Activated CD4-positive, alpha-beta T cell treated with anti-CD3 and anti-CD28 coated beads, Interleukin-2, amount 10 ng/mL, durations not matched to agents 24 days and 14 days (primary cell): ENCODE measurements around the gene SKIL. TPM values are rescaled to one million over a fixed set of nuclear protein-coding genes. Genes with fewer than 3 reads are reported as not detected.

Source experiments
- DNase-seq: peaks from one replicate; pipeline ENCODE4 v3.0.0; 2022
- H3K27ac Mint-ChIP-seq: one replicate; pipeline ENCODE4 v1.8.0; 2022; ENCODE audit warnings: mild to moderate bottlenecking, mixed read lengths
- H3K27me3 Mint-ChIP-seq: one replicate; pipeline ENCODE4 v1.8.0; 2022; ENCODE audit warnings: mixed read lengths
- H3K36me3 Mint-ChIP-seq: one replicate; pipeline ENCODE4 v1.8.0; 2022; ENCODE audit warnings: low read depth, mild to moderate bottlenecking, mixed read lengths
- H3K4me1 Mint-ChIP-seq: one replicate; pipeline ENCODE4 v1.8.0; 2021; ENCODE audit warnings: mixed read lengths
- H3K4me3 Mint-ChIP-seq: one replicate; pipeline ENCODE4 v1.8.0; 2022; ENCODE audit warnings: mild to moderate bottlenecking, moderate library complexity, mixed read lengths
- H3K9me3 Mint-ChIP-seq: one replicate; pipeline ENCODE4 v1.8.0; 2021; ENCODE audit warnings: mixed read lengths
- intact Hi-C: fragments of 100-400 bp; cut with micrococcal nuclease; formaldehyde crosslinking; loops from one replicate; pipeline ENCODE4 v1.15.1; 2023
- total RNA-seq: library from RNA; stranded (reverse); gene quantifications from 2 replicates; pipeline ENCODE4 v1.2.3, GENCODE V29; 2022

SKIL gene
- total RNA-seq, 1 donor from 2014 or later = 23.3 TPM

DNA sequence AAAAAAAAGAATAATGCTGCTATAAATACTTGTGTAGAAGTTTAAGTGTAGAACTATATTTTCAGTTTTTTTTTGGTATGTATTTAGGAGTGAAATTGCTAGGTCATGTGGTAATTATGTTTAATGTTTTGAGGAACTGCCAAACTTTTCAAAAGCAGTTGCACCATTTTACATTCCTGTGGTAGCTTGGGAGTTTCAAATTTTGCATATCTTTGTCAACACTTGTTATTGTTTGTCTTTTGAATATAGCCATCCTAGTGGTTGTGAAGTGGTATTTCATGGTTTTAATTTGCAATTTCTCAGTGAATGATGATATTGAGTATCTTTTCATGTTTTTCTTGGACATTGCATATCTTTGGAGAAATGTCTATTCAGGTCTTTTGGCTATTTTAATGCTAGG, 30.4 kb downstream of the SKIL start:
- Mint-ChIP-seq H3K27me3 (no peaks in the 10 kb centered on the region), H3K4me3 (no peak overlapping the region), H3K9me3 (no peaks in the 10 kb centered on the region), H3K36me3 (peaks cover 51% of the 10 kb centered on the region), H3K4me1 (no peaks in the 10 kb centered on the region), H3K27ac (no peak overlapping the region)
- intact Hi-C loops = no loop called here
- DNase-seq = no peak

DNA sequence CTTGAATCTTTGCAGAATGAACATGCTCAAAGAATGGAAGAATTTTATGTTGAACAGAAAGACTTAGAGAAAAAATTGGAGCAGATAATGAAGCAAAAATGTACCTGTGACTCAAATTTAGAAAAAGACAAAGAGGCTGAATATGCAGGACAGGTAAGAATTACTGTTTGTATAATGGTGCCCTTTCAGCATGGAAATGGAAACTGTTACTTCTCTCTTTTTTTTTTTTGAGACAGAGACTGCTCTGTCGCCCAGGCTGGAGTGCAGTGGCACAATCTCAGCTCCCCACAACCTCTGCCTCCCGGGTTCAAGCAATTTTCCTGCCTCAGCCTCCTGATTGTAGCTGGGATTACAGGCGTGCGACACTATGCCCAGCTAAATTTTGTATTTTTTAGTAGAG, 33.6 kb downstream of the SKIL start:
- no peak overlapping the region for H3K4me3 Mint-ChIP-seq
- no peak overlapping the region for H3K27ac Mint-ChIP-seq
- no peaks in the 10 kb centered on the region for H3K27me3 Mint-ChIP-seq
- no peaks in the 10 kb centered on the region for H3K4me1 Mint-ChIP-seq
- H3K36me3 Mint-ChIP-seq = peaks cover 38% of the 10 kb centered on the region
- intact Hi-C loops = no loop called here
- no peak for DNase-seq
- H3K9me3 Mint-ChIP-seq = no peaks in the 10 kb centered on the region

DNA sequence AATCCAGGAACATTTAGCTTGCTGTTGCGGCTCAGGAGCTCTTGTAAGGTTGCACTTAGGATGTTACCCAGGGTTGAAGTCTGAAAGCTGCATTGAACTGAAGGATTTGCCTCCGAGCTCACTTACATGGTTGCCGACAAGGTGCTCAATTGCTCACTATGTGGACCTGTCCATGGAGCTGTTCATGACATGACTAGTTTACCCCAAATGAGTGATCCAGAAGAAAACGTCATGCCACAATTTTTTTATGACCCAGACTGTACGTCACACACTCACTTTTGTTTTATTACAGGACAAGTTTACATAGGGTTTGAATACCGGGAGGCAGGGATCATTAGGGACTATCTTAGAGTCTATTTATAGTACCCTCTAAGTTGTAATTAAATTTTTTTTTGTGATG, 40.2 kb downstream of the SKIL start:
- no peak for DNase-seq
- intact Hi-C loops = no loop called here
- H3K4me1 Mint-ChIP-seq = peaks cover 2% of the 10 kb centered on the region
- H3K36me3 Mint-ChIP-seq = peaks cover 4% of the 10 kb centered on the region
- H3K27me3 Mint-ChIP-seq = no peaks in the 10 kb centered on the region
- no peak overlapping the region for H3K27ac Mint-ChIP-seq
- no peak overlapping the region for H3K4me3 Mint-ChIP-seq
- no peaks in the 10 kb centered on the region for H3K9me3 Mint-ChIP-seq

DNA sequence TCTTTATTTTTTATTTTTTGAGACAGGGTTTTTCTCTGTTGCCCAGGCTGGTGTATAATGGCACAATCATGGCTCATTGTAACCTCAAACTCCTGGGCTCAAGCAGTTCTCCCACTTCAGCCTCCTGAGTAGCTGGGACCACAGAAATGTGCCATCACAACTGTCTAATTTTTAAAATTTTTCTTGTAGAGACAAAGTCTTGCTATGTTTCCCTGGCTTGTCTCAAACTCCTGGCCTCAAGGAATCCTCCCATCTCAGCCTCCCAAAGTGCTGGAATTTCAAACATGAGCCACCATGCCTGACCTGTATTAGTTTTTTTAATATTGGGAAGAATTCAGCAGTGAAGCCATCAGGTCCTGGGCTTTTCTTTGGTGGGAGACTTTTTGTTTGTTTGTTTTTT, 47.6 kb downstream of the SKIL start:
- H3K36me3 Mint-ChIP-seq = no peaks in the 10 kb centered on the region
- intact Hi-C loops = no loop called here
- no peak for DNase-seq
- H3K4me3 Mint-ChIP-seq = no peak overlapping the region
- peaks cover 4% of the 10 kb centered on the region for H3K27me3 Mint-ChIP-seq
- peaks cover under 1% of the 10 kb centered on the region for H3K4me1 Mint-ChIP-seq
- H3K27ac Mint-ChIP-seq = no peak overlapping the region
- no peaks in the 10 kb centered on the region for H3K9me3 Mint-ChIP-seq

DNA sequence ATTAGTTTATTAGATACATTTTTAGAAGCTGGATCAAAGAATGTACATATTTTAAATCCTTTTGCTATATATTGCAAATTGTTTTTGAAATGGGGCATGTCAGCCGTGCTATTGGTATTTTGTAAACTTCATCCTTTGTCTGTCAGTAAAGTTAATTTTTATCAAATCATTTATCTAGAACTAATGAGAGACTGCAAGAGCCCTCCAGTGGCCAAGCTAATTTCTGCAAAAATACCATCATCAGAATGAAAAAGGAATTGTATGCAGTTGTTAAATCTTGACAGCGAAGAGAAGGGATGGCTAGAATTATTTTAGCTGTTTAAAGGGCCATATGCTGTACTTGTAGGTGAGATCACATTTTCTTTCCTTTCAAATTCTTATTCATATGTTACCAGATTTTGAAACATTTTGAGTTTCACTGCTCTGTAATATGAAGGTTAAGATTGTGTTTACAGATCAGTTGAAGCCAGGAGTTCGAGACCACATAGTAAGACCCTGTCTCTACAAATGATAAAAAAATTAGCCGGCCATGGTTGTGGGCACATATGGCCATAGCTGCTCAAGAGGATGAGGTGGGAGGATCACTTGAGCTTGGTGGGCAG, 53.0 kb downstream of the SKIL start:
- Mint-ChIP-seq H3K27ac (no peak overlapping the region), H3K4me1 (no peaks in the 10 kb centered on the region), H3K27me3 (peaks cover 12% of the 10 kb centered on the region), H3K4me3 (no peak overlapping the region), H3K9me3 (no peaks in the 10 kb centered on the region), H3K36me3 (no peaks in the 10 kb centered on the region)
- intact Hi-C loops = loop anchor here (5.0 to 10.0 kb wide), 3 partner anchors 98 to 546 kb away; partner anchors contain the start of gene LRRC31
- no peak for DNase-seq

DNA sequence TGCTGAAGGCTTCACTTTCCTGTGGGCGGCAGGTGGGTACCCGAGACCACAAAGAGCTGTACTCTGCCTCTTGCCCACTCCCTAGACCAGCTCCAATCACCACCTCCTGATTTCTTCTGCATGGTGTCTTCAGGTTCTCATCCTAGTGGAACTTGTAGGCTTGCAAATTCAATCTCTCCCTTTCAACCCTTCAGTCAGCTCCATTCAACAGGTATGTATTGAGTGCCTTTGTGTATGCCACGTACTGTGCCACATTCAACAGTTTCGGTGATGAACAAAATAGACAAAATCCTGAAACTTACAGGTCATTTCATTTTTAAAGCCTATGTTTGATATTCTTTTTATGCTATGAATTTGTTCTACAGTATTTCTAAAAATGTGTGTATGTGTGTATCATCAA, 55.8 kb downstream of the SKIL start:
- no peak for DNase-seq
- H3K27ac Mint-ChIP-seq = no peak overlapping the region
- intact Hi-C loops = loop anchor here (5.0 to 10.0 kb wide), 3 partner anchors 101 to 548 kb away; partner anchors contain the start of gene LRRC31
- peaks cover 32% of the 10 kb centered on the region for H3K27me3 Mint-ChIP-seq
- H3K4me1 Mint-ChIP-seq = peaks cover 2% of the 10 kb centered on the region
- no peaks in the 10 kb centered on the region for H3K36me3 Mint-ChIP-seq
- H3K9me3 Mint-ChIP-seq = no peaks in the 10 kb centered on the region
- H3K4me3 Mint-ChIP-seq = no peak overlapping the region

DNA sequence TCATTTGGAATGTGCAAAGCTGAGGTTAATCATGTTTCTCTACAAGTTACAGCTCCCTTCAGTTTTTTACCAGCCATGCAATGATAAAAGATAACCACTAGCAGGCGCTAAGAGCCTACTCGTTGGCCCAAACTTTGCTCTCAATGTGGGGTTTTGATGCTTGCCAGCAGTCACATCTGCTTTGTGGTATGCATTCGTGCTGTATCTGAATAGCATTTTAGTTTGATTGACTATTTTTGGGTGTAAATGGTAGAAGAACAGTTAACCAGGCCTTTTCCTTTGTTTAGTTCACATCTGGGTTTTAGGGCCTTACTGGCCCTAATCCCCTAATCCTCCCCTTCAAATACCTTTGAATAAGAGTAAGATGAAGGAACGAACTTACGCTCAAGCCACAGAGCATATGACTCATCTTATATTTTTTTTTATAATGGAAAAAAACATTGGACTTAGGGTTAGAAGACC, 56.7 kb downstream of the SKIL start:
- Mint-ChIP-seq H3K27ac (no peak overlapping the region), H3K4me1 (peaks cover 4% of the 10 kb centered on the region), H3K9me3 (no peaks in the 10 kb centered on the region), H3K27me3 (peaks cover 37% of the 10 kb centered on the region), H3K4me3 (no peak overlapping the region), H3K36me3 (no peaks in the 10 kb centered on the region)
- intact Hi-C loops = loop anchor here (1.0 to 10.0 kb wide), 4 partner anchors 102 to 549 kb away; partner anchors contain the start of gene LRRC31
- peak; percentile 83 for DNase-seq

DNA sequence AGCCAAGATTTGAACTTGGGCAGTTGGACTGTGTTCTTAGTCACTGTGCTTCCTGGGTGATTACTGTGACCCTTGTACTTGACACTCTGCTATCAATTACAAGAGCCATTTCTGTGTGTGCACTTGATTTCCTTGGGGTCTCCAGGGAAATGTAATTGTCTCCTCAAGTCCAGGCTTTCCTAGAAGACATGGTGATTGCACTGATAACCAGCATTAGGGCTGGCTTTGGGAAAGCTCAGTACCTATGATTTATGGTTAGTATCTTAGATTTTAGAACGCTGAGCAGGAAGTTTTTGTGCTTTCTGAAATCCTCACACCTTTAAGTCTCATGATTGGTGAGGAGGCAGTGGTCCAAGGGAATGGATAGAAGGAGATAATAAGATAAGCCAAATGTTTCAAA, 59.6 kb downstream of the SKIL start:
- Mint-ChIP-seq H3K27ac (no peak overlapping the region), H3K9me3 (no peaks in the 10 kb centered on the region), H3K36me3 (no peaks in the 10 kb centered on the region), H3K4me1 (peaks cover 10% of the 10 kb centered on the region), H3K27me3 (peaks cover 55% of the 10 kb centered on the region), H3K4me3 (no peak overlapping the region)
- intact Hi-C loops = loop anchor here (5.0 to 10.0 kb wide), 2 partner anchors 275 to 552 kb away; partner anchors contain the start of gene LRRC31
- DNase-seq = no peak

DNA sequence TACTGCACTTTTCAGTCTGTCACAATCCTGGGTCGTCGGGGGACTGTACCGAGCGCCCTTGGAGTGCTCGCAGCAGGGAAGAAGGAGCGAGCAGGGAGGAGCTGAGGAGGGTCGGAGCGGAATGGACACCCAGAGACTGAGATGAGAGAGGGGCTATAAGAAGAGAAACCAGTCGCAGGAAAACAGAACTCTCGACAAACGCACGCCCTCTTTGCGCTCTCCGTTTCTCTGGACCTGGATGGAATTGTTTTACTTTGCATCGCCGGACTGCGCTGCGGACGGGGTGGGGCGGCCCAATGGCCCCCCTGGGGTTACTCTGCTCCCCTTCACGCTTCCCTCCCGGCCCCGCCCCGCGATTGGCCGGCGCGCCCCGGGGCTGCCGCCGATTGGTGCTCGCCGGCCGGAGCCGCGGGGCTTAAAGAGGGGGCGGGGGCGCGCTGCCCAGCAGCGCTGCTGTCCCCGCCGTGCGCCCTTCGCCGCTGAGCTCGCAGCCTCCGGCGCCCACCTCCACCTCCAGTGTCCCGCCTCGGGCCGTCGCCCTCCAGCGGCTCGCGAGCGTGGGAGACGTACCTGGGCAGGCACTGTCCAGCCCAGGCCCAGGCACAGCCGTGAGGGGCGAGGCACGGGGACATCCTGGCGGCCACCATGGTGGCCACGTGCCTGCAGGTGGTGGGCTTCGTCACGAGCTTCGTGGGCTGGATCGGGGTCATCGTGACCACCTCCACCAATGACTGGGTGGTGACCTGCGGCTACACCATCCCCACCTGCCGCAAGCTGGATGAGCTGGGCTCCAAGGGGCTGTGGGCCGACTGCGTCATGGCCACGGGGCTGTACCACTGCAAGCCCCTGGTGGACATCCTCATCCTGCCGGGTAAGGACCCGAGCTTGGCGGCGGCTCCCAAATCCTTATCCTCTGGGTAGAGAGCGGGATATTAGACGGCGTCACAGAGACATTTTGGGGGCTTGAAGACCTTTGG, 61.2 kb downstream of the SKIL start, which contains the start of gene CLDN11:
CLDN11 (plus strand) TSS at position 447 of the 977 bp plus-strand sequence; CDS start at position 646, 199 bp downstream.
- Mint-ChIP-seq H3K4me3 (peak within 1 kb of the TSS; percentile 67), H3K27ac (no peak within 1 kb of the TSS), H3K4me1 (peaks cover 10% of the 10 kb centered on the region), H3K9me3 (no peaks in the 10 kb centered on the region), H3K27me3 (peaks cover 56% of the 10 kb centered on the region), H3K36me3 (no peaks in the 10 kb centered on the region)
- intact Hi-C loops = loop anchor here (5.0 to 10.0 kb wide), 2 partner anchors 274 to 554 kb away; partner anchors contain the start of gene LRRC31
- DNase-seq = no peak

DNA sequence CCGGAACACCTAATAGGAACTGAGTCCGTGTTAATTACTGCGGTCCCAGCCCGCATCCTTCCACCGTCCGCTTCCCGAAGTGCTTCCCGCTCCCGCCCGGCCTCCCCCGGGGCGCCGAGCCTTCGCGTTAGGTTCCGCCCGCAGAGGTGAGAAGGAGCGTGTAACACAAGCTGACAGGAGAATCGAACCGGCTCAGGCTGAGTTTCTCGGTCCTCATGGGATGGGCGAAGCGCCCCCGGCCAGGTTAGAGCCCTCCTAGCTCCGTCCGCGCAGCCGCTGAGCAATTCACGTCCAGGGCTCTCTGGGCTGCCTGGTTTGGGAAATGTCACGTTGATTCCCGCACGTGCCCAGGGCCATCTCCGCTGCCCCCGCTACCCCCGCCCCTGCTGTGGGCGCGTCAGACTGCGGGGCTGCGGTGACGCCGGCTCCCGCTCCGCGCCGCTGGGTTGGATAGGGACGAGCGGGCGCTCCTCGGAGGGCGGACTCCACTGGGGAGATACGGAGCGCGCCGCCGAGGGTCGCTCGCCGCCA, 62.1 kb downstream of the SKIL start:
- Mint-ChIP-seq H3K27me3 (peaks cover 56% of the 10 kb centered on the region), H3K4me1 (peaks cover 10% of the 10 kb centered on the region), H3K27ac (no peak overlapping the region), H3K4me3 (no peak overlapping the region), H3K36me3 (no peaks in the 10 kb centered on the region), H3K9me3 (no peaks in the 10 kb centered on the region)
- intact Hi-C loops = loop anchor here (5.0 to 10.0 kb wide), 2 partner anchors 273 to 555 kb away; partner anchors contain the start of gene LRRC31
- peak; percentile 61 for DNase-seq

DNA sequence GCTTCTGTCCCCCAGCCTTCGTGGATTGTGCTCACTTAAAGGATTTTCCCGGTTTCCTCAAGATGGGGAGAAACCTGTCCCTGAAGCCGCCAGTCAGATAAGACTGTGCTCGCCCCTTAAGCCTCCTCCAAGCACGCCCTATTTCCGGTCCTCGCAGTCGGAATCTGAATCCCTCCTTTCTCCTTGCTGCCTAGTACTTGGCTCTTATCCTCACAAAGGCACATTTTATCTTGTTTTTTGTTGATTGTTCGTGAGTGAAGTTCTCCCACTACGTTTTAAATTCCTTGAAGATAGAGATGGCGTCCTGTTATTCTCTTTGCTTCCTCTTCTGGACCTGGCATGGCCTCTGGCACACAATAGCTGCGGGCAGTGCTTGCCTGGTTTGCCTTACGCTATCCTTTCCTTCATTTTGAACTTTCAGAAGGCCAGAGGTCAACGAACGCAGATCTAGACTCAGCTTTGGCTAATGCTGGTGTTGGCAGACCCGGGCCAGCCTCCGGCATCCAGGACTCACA, 62.8 kb downstream of the SKIL start:
- peaks cover 55% of the 10 kb centered on the region for H3K27me3 Mint-ChIP-seq
- no peak overlapping the region for H3K27ac Mint-ChIP-seq
- no peaks in the 10 kb centered on the region for H3K36me3 Mint-ChIP-seq
- DNase-seq = no peak
- no peaks in the 10 kb centered on the region for H3K9me3 Mint-ChIP-seq
- intact Hi-C loops = no loop called here
- peaks cover 10% of the 10 kb centered on the region for H3K4me1 Mint-ChIP-seq
- H3K4me3 Mint-ChIP-seq = no peak overlapping the region

DNA sequence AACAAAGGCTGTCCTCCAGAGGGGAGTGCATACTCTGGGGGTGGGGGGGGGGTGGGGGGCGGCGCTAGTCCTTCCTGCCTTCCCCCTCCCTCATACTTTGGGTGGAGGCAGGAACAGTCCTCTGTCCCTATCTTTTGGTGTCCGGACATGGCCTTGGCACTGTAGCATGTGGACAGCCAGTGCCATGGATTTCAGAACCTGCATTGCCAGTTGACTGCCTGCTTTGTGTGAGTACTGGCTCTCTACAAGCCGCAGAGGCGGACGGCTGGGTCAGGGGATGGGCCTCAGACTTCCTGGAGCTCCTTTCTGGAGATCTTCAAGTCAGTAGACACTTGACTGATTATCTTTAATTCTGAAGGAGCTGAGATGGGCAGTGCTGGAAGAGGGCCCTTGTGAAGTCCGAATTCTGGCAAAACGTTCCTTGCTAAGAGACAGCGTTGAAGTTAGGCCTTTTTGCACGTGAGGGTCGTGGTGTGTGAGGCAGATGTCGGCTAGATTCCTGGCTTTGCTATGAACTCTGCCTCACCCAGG, 63.7 kb downstream of the SKIL start:
- H3K36me3 Mint-ChIP-seq = no peaks in the 10 kb centered on the region
- H3K4me3 Mint-ChIP-seq = no peak overlapping the region
- intact Hi-C loops = no loop called here

DNA sequence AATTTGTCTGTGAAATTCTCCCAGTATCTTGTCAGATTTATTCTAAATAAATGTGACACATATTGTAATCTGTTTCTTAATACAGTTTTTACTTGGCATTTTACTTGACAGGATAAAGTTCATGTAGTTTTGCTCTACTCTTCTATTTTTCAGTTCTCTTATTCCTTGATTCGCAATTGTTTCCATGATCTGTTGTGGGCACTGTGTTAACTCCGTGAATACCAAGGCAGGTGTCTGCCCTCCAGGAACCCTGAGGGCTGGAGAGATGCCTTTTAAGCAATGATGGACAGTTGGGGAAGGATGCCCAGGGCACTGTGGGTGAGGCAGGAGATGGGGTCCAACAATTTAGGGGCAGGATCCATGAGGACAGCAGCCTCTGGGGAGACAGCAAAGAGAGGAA, 64.2 kb downstream of the SKIL start:
- Mint-ChIP-seq H3K4me1 (peaks cover 10% of the 10 kb centered on the region), H3K27me3 (peaks cover 44% of the 10 kb centered on the region), H3K9me3 (no peaks in the 10 kb centered on the region), H3K36me3 (no peaks in the 10 kb centered on the region), H3K4me3 (no peak overlapping the region), H3K27ac (no peak overlapping the region)
- intact Hi-C loops = no loop called here
- DNase-seq = no peak

More for the DNA sequence above, 63.7 kb downstream of the SKIL start:
- peaks cover 10% of the 10 kb centered on the region for H3K4me1 Mint-ChIP-seq
- no peak overlapping the region for H3K27ac Mint-ChIP-seq
- no peaks in the 10 kb centered on the region for H3K9me3 Mint-ChIP-seq
- H3K27me3 Mint-ChIP-seq = peaks cover 48% of the 10 kb centered on the region
- no peak for DNase-seq
